T-cell (primary cell): ENCODE measurements around the gene ACTC1. TPM values are rescaled to one million over a fixed set of nuclear protein-coding genes. Genes with fewer than 3 reads are reported as not detected.
"Not testable (repeated sequence)": the region's sequence is repeated elsewhere in the genome, so short reads cannot be mapped to it uniquely, and the experiment has no call there.

Source experiments
- ATAC-seq, 4 experiments: fragments of 200-7000 bp in 3 of 4; fragments of 150-1000 bp in 1 of 4; cut with Tn5 transposase; replicated peaks in 1 of 4; 1 replicate in 3 of 4; 2 replicates in 1 of 4; pipeline ENCODE4 v1.10.0; 2021; ENCODE audit warnings: moderate library complexity in 3 of 4, mild to moderate bottlenecking in 2 of 4, moderate number of reproducible peaks in 1 of 4
- CTCF ChIA-PET, 2 donors: fragments of 300-600 bp; sonication (Branson Sonifier 250); formaldehyde crosslinking; loops; one replicate each; lab custom pipeline; 2022; ENCODE audit warnings: antibody characterized with exemption in 2 of 2; lab: Charles Lee
- POLR2A ChIA-PET, 2 donors: fragments of 300-600 bp; sonication (Branson Sonifier 250); formaldehyde crosslinking; loops; one replicate each; lab custom pipeline; 2022; ENCODE audit warnings: antibody characterized with exemption in 2 of 2; lab: Charles Lee
- DNase-seq, 35 experiments: peaks; one replicate each; pipeline versions ENCODE4 v3.0.0 to v3.0.0-alpha.2; 2013 to 2023
- H3K27ac ChIP-seq: one replicate; pipeline ENCODE4 v1.5.1; 2013; ENCODE audit warnings: low read length
- H3K27me3 ChIP-seq, 2 experiments: replicated peaks in 1 of 2; 1 replicate in 1 of 2; 2 replicates in 1 of 2; pipeline versions ENCODE4 v1.6.1 to v1.7.0; 2013; ENCODE audit warnings: low read length in 1 of 2, mixed read lengths in 1 of 2; ENCODE audit not compliant: control insufficient read depth in 2 of 2, insufficient read depth in 2 of 2; ENCODE audit errors: extremely low read depth in 1 of 2
- H3K36me3 ChIP-seq, 2 donors: 1 replicate in 1 of 2; 2 replicates in 1 of 2; pipeline versions ENCODE4 v1.6.1 to v1.7.0; 2013; ENCODE audit warnings: low read length in 1 of 2; ENCODE audit not compliant: control insufficient read depth in 2 of 2, insufficient read depth in 1 of 2; ENCODE audit errors: extremely low read depth in 1 of 2
- H3K4me1 ChIP-seq, 2 experiments: 1 replicate in 1 of 2; 2 replicates in 1 of 2; pipeline versions ENCODE4 v1.6.1 to v1.7.0; 2013; ENCODE audit warnings: low read length in 2 of 2, mixed read lengths in 1 of 2; ENCODE audit not compliant: insufficient read depth in 2 of 2, control insufficient read depth in 1 of 2; ENCODE audit errors: extremely low read depth in 1 of 2
- H3K4me3 ChIP-seq, 2 donors: 1 replicate in 1 of 2; 2 replicates in 1 of 2; pipeline versions ENCODE4 v1.5.1 to v1.7.0; 2013; ENCODE audit warnings: mild to moderate bottlenecking in 2 of 2, low read length in 1 of 2, moderate library complexity in 1 of 2; ENCODE audit not compliant: control insufficient read depth in 1 of 2; ENCODE audit errors: extremely low read depth in 1 of 2
- H3K9me3 ChIP-seq: 2 replicates; pipeline ENCODE4 v1.7.0; 2013
- H3K27ac Mint-ChIP-seq, 2 donors: one replicate each; pipeline ENCODE4 v1.8.0; 2020 to 2021; ENCODE audit warnings: mild to moderate bottlenecking in 2 of 2, mixed read lengths in 2 of 2
- H3K27me3 Mint-ChIP-seq, 2 donors: one replicate each; pipeline ENCODE4 v1.8.0; 2021 to 2022; ENCODE audit warnings: mixed read lengths in 2 of 2
- H3K36me3 Mint-ChIP-seq: one replicate; pipeline ENCODE4 v1.8.0; 2021; ENCODE audit warnings: mixed read lengths
- H3K4me1 Mint-ChIP-seq, 3 donors: one replicate each; pipeline ENCODE4 v1.8.0; 2020 to 2022; ENCODE audit warnings: mixed read lengths in 3 of 3, mild to moderate bottlenecking in 1 of 3
- H3K4me3 Mint-ChIP-seq, 3 donors: one replicate each; pipeline ENCODE4 v1.8.0; 2020 to 2022; ENCODE audit warnings: mild to moderate bottlenecking in 3 of 3, mixed read lengths in 3 of 3, moderate library complexity in 3 of 3
- H3K9me3 Mint-ChIP-seq, 3 donors: one replicate each; pipeline ENCODE4 v1.8.0; 2020 to 2022; ENCODE audit warnings: mixed read lengths in 3 of 3
- WGBS: methylation state at CpG from one replicate; pipeline ENCODE4 v1.1.5; 2013; ENCODE audit warnings: missing lambda C conversion rate; ENCODE audit not compliant: insufficient coverage; 5-methylcytosine and 5-hydroxymethylcytosine counted together
- total RNA-seq, 35 experiments: library from RNA in 6 of 35; stranded (reverse) in 6 of 35; fragments of 120-200 nt in 1 of 35; gene quantifications; one replicate each; pipeline versions ENCODE4 v1.2.1 to v1.2.4 and lab custom pipeline; 2013 to 2026

The ACTC1 gene
- total RNA-seq, 5 donors from 2014 or later (not counting 1 experiment from before 2014, with no cell fraction given) = not detected

DNA sequence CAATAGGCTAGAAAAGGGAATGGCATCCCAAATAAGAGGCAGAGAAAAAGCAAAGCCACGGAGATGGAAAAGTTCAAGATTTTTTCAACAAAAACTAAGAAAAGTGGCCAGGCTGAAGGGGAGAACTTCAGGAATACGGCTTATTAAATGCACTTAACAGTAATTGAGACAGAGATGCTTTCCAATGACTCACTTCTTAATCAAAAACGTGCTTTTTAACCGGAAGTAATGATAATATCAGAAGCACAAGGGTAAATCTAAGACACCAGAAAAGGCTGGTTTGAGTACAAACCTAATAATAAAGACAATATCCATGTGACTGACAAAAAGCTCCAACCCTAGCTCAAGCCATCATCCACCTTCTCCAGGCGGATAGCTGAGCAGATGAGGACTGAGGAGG is 24.8 kb upstream of the ACTC1 start:
- CTCF ChIA-PET = no interaction called here
- H3K27me3 ChIP-seq = peaks cover 0 to 5% of the 10 kb centered on the region in 2 experiments
- Mint-ChIP-seq H3K4me3 (no peak overlapping the region), H3K27ac (no peak overlapping the region), H3K27me3 (peaks cover 38 to 39% of the 10 kb centered on the region in 2 donors), H3K4me1 (no peaks in the 10 kb centered on the region), H3K36me3 (no peaks in the 10 kb centered on the region), H3K9me3 (no peaks in the 10 kb centered on the region)
- H3K27ac ChIP-seq = no peak overlapping the region
- ATAC-seq (no peak), DNase-seq (no peak)
- WGBS = no CpG with 5 or more reads among the region's 5 CpGs
- POLR2A ChIA-PET = no interaction called here
- no peaks in the 10 kb centered on the region for H3K36me3 ChIP-seq
- no peaks in the 10 kb centered on the region for H3K4me1 ChIP-seq
- no peaks in the 10 kb centered on the region for H3K9me3 ChIP-seq
- no peak overlapping the region for H3K4me3 ChIP-seq

DNA sequence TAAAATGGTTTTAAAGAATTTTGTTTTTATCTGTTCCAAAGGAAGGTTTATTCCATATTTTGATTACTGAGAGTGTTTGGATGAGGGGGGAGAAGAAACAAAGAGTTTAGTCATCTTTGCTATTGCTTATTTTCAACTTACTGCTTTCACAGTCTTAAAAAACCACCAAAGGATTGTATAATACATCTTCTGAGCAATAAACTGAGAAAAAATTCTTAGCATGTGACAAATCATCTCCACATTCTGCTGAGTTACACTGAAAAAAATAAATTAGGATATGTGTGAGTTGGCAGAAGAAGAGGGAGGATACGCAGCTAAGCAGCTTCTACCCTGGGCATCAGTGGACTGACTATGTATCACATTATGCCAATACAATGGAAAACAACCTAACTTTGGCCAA is 23.2 kb upstream of the ACTC1 start:
- no peaks in the 10 kb centered on the region for H3K4me1 ChIP-seq
- no peaks in the 10 kb centered on the region for H3K36me3 ChIP-seq
- no peak for DNase-seq
- Mint-ChIP-seq H3K4me1 (no peaks in the 10 kb centered on the region), H3K27me3 (peaks cover 40 to 43% of the 10 kb centered on the region in 2 donors), H3K27ac (no peak overlapping the region), H3K36me3 (no peaks in the 10 kb centered on the region), H3K9me3 (no peaks in the 10 kb centered on the region), H3K4me3 (no peak overlapping the region)
- ChIA-PET POLR2A (no interaction called here), CTCF (no interaction called here)
- no CpG with 5 or more reads among the region's 1 CpG for WGBS
- ATAC-seq = no peak
- H3K4me3 ChIP-seq = no peak overlapping the region
- H3K9me3 ChIP-seq = no peaks in the 10 kb centered on the region
- peaks cover 0 to 5% of the 10 kb centered on the region in 2 experiments for H3K27me3 ChIP-seq
- H3K27ac ChIP-seq = no peak overlapping the region

DNA sequence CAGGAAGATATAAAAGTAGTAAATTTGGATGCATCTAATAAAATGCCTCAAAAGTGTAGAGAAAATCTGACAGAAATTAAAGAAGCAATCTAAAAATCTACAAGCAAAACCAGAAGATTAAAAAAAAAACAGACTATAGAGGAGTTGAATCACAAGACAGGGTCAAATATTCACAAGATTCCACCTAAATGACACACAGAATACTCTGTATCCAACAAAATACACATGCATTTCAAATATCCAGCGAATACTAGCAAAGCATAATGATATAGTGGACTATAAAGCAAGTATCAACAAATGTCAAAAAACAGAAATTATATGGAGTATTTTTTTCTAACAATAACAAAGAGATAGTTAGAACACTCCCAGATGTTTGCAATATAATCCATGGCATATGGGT is 20.5 kb upstream of the ACTC1 start:
- H3K36me3 Mint-ChIP-seq = no peaks in the 10 kb centered on the region
- H3K27me3 ChIP-seq = peaks cover 0 to 7% of the 10 kb centered on the region in 2 experiments
- H3K9me3 ChIP-seq = no peaks in the 10 kb centered on the region
- peaks cover 38 to 39% of the 10 kb centered on the region in 2 donors for H3K27me3 Mint-ChIP-seq
- no CpG with 5 or more reads among the region's 1 CpG for WGBS
- no peak overlapping the region for H3K27ac Mint-ChIP-seq
- no peaks in the 10 kb centered on the region for H3K4me1 Mint-ChIP-seq
- no peak overlapping the region for H3K4me3 Mint-ChIP-seq
- POLR2A ChIA-PET = no interaction called here
- DNase-seq = no peak
- no peaks in the 10 kb centered on the region for H3K4me1 ChIP-seq
- no peaks in the 10 kb centered on the region for H3K9me3 Mint-ChIP-seq
- H3K4me3 ChIP-seq = no peak overlapping the region
- H3K36me3 ChIP-seq = no peaks in the 10 kb centered on the region
- H3K27ac ChIP-seq = no peak overlapping the region
- CTCF ChIA-PET = no interaction called here
- no peak for ATAC-seq

DNA sequence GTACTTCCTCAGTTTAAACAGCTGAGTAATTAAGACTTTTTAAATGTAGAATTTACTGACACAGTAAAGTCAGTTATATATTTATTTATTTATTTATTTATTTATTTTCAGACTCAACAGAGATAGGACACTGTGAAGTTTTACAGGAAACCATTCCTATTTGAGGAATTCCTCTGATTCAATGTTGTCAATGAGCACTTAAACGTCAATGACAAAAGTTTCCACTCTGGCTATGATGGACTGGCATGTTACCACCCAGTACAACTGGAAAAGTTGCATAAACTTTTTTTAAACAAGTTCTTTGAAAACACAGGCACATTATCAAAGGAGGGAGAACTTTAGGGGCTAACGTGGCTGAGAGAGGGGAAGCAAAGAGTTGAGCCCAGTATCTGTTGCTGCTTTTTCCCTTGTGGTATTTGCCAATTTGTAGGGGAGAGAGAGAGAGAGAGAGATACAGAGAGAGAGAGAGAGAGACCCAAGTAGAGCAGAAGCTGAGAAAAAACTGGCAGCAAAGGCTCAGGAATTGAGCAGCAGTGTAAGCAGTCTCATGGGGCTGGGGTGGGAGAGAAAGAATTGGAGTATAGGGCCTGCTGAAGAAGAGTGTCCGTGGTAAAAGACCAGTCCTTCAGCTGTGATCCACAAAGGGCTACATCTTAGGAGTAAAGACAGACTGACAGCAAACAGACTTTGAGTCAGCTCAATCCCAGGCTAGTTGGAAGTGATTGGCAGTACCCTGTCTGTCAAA is 18.3 kb upstream of the ACTC1 start:
- Histone ChIP-seq H3K4me3 (no peak overlapping the region), H3K36me3 (no peaks in the 10 kb centered on the region), H3K9me3 (no peaks in the 10 kb centered on the region), H3K4me1 (no peaks in the 10 kb centered on the region), H3K27ac (no peak overlapping the region), H3K27me3 (peaks cover 0 to 7% of the 10 kb centered on the region in 2 experiments)
- no peak overlapping the region for H3K27ac Mint-ChIP-seq
- peaks cover 40 to 44% of the 10 kb centered on the region in 2 donors for H3K27me3 Mint-ChIP-seq
- H3K4me3 Mint-ChIP-seq = no peak overlapping the region
- CTCF ChIA-PET = no interaction called here
- 43% methylated on average over 2 of the region's 3 CpGs for WGBS
- no peaks in the 10 kb centered on the region for H3K9me3 Mint-ChIP-seq
- no peak for DNase-seq
- no peaks in the 10 kb centered on the region for H3K4me1 Mint-ChIP-seq
- ATAC-seq = no peak
- POLR2A ChIA-PET = no interaction called here
- H3K36me3 Mint-ChIP-seq = no peaks in the 10 kb centered on the region

DNA sequence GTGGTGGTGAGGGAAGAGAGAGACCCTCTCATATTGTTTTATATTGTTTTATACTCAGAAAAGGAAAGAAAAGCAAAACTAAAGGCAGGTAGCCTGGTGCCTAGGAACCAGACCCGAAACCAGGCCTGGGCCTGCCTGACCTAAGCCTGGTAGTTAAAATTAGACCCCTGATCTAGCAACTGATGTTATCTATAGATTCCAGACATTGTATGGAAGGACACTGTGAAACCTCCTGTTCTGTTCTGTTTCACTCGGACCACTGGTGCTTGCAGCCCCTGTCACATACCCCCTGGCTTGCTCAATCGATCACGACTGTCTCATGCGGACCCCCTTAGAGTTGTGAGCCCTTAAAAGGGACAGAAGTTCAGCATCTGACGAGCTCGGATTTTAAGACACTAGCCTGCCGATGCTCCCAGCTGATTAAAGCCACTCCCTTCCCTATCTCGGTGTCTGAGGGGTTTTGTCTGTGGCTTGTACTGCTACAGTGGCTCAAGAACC is 17.6 kb upstream of the ACTC1 start:
- H3K4me3 Mint-ChIP-seq, H3K27ac Mint-ChIP-seq, H3K27me3 ChIP-seq, DNase-seq, CTCF ChIA-PET, H3K9me3 Mint-ChIP-seq, H3K27ac ChIP-seq, ATAC-seq, H3K4me3 ChIP-seq, H3K36me3 ChIP-seq, H3K4me1 ChIP-seq, H3K9me3 ChIP-seq, H3K36me3 Mint-ChIP-seq, POLR2A ChIA-PET, H3K4me1 Mint-ChIP-seq: not testable (repeated sequence)
- WGBS = 55% methylated on average over 2 of the region's 9 CpGs
- H3K27me3 Mint-ChIP-seq = peaks cover 38 to 44% of the 10 kb centered on the region in 2 donors

DNA sequence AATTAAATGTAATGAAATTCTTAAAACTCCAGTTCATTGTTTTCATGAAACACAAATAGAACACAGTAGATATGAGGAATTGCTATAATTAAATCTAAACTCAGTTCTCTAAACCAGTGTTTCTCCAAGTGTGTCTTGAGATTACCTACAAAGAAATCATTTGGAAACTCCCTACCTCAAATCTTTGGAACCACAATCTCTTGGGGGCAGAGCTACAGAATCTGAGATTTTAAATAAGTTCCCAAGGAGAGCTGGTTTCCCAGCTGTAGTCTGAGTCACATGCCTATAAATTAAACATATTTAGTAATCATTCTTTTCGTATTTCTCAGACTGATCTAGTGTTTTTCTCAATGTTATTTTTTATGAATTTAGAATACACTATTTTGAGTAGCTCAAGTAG is 17.0 kb upstream of the ACTC1 start:
- no peak overlapping the region for H3K27ac ChIP-seq
- Mint-ChIP-seq H3K4me1 (no peaks in the 10 kb centered on the region), H3K4me3 (no peak overlapping the region), H3K9me3 (no peaks in the 10 kb centered on the region), H3K36me3 (no peaks in the 10 kb centered on the region), H3K27ac (no peak overlapping the region), H3K27me3 (peaks cover 38 to 44% of the 10 kb centered on the region in 2 donors)
- H3K36me3 ChIP-seq = no peaks in the 10 kb centered on the region
- no peak overlapping the region for H3K4me3 ChIP-seq
- no peak for ATAC-seq
- CTCF ChIA-PET = no interaction called here
- H3K27me3 ChIP-seq = peaks cover 0 to 7% of the 10 kb centered on the region in 2 experiments
- POLR2A ChIA-PET = no interaction called here
- no peak for DNase-seq
- H3K9me3 ChIP-seq = no peaks in the 10 kb centered on the region
- no peaks in the 10 kb centered on the region for H3K4me1 ChIP-seq
- no CpG with 5 or more reads among the region's 1 CpG for WGBS
